Cerebellar nuclear complex (tissue), 1 donor: ENCODE data around the gene PDK3.
A peak's percentile ranks its signal among the peaks of the same experiment; 100 is the strongest.

Experiments
- DNase-seq, 2 experiments: peaks; one replicate each; lab custom pipeline; 2025; lab: John Stamatoyannopoulos, UW

Gene PDK3

DNA sequence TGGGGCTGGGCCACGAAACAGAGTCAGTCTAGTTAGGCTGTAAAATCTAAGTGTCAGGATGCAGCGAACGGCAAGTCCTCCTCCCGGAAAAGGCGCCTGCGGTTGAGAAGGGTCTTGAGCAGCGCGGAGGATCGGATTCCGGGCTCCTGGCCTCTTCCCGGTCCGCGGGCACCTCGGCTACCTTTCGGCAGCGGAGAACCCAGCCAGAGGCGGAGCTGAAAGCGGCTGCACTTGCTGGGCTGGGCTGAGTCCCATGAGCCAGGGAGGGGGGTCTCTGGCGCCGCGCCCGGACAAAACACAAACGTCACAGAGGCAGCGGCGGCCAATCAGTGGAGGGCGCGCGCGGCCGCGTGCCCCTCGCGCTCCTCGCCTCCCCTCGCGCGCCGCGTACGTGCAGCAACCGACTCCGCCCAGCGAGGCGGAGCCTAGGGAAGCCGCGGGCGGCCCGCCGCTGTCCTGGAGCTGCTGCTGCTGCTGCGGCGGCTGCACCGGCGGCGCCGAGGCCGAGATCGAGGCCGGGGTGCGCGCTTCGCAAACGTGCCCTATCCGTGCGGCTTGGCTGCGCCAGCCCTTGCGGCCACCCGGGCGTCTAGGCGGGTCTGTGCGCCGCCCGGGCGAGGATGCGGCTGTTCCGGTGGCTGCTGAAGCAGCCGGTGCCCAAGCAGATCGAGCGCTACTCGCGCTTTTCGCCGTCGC lies at the start of gene PDK3:
Gene PDK3 (plus strand): TSS at position 451 of the 696 bp plus-strand sequence. CDS start 170 bp downstream, at position 621.
- DNase-seq: peak; percentile 12 to 47

DNA sequence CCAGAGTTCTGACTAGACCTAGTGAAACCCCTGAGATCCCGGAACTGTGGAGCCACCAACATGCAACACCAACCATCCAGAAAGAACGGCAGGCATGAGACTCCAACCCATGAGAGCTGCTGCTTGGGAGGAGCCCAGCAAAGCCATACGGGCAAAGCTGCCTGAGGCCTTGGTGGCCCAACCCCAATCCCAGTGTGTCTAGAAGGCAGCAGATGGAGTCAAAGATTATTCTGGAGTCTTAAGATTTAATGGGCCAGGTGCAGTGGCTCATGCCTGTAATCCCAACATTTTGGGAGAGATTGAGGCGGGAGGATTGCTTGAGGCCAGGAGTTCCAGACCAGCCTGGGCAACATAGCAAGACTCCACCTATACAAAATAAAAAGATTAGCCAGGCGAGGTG lies 49.2 kb upstream of the PDK3 start:
- no peak for DNase-seq

DNA sequence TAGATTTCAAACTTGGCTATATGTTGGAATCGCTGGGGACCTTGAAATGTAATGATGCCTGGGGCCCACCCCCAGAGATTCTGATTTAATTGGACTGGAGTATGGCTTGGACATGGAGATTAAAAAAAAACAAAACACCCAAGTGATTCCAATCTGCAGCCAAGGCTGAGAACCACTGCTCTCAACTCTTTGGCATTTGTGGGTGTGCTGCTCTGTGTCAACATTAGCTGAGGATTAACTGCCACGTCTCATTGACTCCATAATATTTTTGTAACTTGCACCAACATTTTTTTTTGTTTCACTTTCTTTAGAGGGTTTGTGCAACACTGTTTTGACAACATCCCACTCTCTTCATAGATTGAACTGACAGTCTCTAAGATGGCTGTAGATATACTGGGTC lies 41.1 kb upstream of the PDK3 start:
- no peak for DNase-seq

DNA sequence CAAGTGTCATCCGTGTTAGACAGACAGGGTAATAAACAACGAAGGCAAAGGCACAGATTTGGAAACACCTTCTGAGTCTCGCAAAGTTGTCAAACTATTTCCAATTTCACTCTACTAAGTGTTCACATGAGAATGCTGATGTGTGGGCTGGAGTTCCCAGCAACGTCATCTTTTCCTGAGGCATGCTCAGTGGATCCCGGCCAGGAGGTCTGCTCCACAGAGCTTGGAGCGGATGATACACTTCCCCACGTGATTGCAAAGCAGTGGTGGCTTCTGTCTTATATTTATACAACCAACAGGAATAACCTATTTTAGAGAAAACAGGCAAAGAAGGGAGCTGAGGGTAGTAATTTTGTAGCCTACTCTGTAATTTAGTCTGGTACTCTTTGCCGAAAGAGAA lies 40.1 kb upstream of the PDK3 start:
- DNase-seq: no peak

DNA sequence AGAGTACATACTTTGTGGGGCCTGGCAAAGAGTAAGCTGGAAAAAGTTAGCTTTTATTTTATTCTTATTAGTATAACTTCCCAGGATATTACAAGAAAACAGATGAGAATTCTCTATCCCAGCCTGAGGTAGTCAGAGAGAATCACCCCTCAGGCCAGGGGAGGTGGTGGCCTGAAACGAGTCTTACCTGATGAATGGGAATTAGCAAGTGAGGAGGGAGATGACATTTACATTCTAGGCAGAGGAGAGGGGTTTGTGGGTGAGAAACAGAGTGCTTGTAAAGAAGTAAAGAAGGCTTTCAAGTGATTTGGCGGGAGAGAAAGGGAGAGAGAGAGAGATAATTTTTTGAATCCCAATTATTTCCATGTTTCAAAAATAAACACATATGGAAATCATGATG lies 39.3 kb upstream of the PDK3 start:
- DNase-seq: no peak

DNA sequence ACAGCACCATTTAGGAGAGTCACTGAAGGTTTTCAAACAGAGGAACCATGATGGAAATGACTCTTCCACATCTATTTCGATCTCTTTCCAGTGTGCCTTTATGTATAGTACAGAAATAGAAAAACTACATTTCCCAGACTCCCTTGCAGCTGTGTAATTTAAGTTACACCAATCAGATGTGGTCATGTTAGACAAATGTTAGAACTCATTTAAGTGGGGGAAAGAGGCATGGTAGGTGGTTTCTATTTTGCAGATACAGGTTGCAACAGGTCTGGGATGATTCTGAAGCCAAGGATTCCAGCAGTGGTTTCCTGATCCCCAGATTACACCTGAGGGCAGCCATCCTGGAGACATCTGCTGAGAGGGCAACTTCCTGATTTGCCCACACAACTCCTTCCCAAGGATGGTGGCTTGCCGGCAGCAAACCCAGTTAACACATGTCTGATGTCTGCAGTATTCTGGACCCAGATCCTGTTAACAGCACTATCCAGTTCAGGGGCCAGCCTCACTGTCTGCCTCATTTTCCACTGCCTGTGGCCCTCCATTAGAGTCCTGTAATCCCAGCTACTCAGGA lies 38.7 kb upstream of the PDK3 start:
- DNase-seq: no peak

DNA sequence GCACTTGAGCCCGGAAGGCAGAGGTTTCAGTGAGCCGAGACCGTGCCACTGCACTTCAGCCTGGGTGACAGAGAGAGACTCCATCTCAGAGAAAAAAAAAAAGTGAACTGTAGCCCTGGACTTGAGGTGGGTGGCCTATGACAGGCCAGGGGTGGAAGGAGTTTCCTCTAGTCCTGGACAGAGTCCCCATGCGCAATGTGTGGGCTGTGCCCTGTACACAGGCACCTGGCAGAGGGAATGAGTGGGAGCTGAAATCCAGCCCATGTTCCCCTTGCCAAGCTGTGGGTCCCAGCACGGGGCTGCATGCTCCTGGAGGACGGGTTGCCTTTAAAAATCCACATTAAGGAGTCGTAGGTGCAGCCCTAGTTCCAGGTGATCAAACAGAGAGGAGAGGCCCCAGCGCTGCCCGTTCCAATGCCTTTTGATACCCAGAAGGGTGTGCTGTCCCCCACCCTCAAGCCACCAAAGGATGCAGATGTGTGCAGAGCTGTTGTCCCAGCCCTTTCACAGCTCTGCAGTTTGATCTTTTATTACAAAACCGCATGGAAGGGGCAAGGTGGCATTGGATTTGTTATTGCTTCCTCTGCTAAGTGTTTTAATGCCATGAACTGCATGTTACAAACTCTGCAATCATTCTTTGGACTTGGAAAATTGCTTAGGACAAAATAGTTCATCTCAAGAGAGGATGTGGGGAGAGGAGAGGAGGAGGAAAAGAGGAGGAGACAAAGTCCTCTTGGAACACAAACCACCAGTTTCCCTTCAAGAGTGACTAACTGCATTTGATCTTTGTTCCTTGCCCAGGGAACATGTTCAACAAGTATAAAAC lies 38.0 kb upstream of the PDK3 start:
- DNase-seq: no peak

DNA sequence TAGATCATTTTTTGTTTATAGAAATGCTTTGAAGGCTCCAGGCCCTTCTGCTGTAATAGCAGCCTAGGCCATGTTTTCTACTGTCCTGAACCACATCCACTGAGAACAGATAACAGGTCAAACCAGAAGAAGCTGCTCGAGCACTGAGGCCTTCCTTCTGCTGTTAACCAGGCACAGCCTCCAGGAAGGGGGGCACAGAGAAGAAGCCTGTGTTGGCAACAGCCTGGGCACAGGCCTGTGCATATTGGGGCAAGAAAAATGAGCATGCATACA lies 37.4 kb upstream of the PDK3 start:
- DNase-seq: no peak

DNA sequence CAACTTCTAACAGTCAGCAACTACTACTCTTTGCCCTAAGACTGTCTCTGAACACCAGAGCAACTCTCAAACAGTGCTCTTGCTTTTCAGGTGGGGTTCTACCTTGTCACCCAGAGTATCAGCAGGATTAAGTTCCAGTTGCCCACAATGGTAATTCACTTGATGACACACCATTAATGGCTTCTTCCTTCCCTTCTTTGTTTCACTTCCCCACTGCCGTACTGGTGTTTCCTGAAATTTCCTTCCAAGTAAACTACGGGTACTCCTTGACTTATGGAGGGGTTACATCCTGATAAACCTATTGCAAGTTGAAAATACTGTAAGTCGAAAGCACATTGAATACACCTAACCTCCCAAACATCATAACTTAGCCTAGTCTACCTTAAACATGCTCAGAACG lies 36.6 kb upstream of the PDK3 start:
- no peak for DNase-seq

DNA sequence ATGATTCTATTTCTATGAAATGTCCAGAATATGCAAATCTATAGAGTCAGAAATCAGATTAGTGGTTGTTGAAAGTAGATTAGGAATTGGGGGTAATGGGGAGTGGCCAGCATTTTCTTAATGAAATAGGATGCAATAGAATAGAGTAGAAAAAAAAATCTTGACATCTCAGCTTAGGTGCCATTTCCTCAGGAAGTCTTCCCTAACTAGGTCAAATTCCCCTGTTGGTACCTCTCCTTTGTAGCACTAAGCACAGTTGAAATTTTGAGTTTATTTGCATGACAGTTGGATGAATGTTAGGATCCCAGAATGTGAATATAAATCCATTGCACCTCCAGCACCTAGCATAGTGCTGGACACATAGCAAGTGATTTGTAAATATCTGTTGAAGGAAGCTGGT lies 30.0 kb upstream of the PDK3 start:
- DNase-seq: no peak

DNA sequence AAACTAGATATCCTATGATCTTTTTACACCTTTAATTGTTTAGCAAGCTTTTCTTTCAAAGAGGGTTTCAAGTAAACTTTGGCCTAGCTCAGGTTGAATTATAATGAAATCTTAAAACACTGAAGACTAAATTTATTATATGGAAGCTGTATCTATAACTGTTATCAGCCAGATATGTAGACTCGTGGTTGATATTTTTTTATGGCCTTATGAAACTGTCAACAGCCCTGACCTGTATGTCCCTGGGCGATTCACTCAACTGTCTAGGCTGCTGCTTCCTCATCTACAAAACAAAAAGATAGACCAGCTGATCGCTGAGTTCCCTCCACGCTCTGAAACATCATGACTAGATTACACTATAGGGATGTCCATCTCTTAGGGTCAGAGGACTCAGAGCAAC lies 21.2 kb upstream of the PDK3 start:
- no peak for DNase-seq

DNA sequence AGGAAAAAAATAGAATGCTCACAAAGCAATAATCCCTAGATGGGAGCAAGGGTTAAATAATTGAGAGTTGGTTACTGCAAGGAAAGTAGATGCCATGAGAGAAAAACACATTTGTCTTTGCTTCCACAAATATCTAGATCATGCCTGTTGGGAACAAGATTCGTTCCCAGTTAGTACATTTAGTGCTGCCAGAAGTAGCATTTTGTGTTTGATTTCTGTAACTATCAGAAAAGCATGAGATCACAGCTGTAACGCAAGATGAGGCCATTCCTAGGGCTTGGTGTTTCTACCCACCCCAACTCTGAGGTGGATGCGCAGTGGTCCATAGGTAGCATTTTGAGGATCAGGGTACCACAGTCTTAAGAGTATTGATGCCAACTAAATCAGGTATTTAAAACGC lies 20.4 kb upstream of the PDK3 start:
- no peak for DNase-seq

DNA sequence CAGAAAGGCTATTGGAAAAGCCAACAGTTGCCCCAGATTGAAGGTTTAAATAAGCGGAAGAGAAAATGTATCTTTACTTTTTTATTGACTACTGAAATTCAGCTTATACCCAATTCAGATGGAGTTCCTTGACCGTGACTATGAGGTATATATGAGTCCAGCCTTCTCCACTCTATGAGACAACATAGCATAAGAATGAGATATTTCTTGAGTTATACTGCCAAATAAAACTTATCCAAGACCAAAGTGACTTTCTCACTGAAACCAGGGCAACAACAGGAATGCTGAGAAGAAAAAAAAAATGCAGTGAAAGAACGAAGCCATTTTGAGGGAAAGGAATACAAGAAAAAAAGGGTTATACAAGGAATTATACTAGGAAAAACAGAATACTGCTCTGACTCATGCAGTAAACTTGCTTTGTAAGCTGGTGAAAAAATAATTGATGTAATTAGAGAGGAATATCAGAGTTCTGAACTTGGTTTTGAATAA lies 16.3 kb upstream of the PDK3 start:
- no peak for DNase-seq

DNA sequence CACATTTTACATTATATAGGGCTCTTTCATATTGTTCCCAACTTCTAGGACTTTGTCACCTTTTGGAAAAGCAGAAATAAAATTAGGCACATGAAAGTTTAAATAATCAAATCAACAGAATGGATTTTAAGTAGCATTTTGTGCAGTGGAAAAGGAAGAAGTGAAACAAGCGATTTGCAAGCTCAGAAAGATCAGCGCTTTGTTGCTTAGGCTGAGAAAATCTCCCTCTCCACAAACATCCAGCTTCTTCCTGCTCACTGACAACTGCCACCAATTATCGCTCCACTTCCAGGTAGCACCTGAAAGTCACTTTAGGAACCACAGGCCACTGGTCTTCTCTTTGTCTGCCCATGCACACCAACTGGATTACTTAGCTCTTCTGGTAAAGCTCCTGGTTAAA lies 2.0 kb upstream of the PDK3 start:
- DNase-seq: no peak

DNA sequence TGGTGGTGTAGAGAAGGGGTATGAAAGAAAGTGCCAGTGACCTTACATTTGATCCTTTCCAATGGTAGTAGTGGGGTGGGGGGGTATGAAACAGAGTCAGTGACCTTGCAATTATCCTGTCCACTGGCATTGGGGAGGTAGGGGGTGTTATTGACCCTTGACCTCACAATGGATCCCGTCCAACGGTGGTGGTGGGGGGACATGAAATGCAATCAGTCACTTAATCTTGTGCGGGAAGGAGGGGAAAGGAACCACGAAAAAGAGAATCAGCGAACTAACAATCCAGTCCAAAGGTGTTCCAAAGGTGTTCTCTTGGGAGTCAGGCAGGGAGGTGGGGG lies 619 bp upstream of the PDK3 start:
- DNase-seq: no peak

DNA sequence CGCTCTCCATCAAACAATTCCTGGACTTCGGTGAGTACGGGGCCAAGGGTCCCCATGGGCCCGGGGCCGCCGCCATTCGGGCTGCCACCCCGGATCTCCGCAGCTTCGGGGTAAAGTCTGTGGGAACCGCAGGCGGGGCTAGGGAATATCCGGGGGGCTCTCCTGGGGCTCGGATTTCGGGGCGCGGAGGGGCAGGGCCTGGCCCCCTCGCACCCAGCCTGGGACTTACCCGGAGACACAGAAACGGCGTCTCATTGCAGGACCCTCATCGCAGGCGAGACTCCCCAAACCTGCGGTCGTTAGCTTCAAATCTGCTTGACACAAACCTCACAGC lies 413 bp downstream of the PDK3 start:
- no peak for DNase-seq

DNA sequence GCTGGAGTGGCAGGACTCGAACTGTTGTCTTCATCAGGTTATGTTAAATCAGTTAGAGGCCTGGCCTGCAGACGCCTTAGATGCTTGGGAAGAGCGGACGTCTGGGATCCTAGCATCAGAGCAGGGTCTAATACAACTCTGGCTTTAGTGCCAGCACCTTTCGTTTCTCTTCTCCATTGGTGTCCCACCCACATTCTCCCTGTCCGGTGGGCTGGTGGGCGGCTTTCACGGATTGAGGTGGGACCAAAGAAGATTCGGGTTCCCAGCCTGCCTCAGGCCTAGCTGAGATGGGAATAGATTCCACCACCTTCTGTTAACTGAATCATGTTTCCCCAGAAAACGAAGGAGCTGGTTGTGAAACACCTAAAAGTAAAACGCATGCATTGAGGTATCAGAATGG lies 939 bp downstream of the PDK3 start:
- no peak for DNase-seq

DNA sequence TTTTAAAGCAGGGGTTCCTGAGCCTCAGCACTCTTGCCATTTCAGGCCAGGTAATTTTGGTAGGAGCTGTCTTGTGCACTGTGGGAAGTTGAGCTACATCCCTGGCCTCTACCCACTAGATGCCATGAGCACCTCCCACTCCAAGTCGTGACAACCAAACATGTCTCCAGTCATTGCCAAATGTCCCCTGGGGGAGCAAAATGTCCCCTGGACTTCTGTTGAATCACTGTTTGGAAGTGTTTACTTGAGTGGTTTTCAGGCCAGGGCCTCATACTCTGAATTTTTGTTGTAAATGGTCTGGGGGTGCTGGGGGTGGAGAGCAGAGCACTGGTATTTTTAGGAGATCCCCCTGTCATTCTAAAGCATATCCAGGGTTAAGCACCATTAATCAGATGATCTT lies 3.2 kb downstream of the PDK3 start:
- DNase-seq: no peak

DNA sequence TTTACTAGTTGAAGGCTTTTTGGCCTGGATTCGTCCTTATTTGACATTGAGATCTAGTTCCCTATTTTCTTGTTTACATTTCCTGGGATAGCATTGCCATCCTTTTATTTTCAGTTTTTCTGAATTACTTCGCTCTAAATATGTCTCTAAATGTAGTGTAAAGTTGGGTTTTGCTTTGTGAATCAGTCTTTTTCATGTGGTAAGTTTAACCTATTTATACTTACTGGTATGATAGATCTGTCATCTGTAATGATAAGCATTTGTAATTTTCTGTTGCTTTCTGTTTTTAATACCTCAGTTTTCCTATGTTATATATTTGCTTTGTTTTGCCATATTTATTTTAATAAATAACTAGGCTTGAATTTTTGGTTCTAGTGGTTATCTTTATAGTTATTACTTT lies 6.7 kb downstream of the PDK3 start:
- no peak for DNase-seq

DNA sequence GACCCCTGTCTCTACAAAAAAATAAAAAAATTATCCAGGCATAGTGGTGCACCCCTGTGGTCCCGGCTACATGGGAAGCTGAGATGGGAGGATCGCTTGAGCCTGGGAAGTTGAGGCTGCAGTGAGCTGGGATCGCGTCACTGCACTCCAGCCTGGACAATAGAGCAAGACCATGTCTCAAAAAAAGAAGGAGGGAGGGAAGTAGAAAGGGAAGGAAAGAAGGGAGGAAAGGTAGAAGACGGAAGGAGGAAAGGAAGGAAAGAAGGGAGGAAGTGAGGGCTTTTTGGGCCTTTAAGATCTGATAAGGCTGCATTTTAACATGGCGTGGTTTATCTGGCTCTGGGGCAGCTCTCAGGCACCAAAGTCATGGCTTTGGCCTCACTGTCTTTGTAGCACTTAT lies 10.4 kb downstream of the PDK3 start:
- DNase-seq: no peak

DNA sequence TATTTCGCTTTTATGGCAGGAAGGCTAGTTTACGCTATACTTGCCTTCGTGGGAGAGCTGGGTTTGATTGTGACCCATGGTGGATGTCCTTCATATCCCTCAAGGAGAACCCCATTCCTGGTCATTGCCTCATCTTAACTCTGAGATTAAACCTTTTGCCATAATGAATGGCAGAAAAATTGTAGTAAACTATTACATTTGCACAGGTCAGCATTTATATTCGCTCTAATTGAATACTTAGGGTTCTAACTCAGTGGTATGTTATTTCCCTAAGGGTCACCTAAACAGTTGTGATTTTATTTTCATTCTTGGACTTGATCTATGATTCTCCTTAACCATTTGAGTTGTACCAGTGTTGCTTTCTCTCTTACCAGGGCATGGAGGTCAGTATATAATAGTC lies 13.4 kb downstream of the PDK3 start:
- no peak for DNase-seq

DNA sequence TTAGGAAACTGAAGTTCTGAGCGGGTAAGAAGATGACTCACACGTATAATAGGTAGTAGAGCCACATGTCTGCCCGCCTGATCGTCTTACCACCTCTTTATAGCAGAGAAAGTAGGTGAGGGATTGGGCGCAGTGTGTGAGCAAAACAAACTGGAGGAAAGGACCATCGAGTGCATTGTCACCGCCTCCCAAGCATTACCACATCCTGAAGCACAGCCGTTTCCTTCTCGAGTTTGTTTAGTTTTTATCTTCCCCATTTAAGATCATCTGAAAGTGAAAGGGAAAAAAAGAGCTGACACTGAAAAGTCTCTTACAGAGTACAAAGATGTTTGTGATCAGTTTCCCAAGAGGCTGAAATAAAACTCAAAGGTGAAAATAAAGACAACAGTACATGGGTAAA lies 14.8 kb downstream of the PDK3 start:
- no peak for DNase-seq

DNA sequence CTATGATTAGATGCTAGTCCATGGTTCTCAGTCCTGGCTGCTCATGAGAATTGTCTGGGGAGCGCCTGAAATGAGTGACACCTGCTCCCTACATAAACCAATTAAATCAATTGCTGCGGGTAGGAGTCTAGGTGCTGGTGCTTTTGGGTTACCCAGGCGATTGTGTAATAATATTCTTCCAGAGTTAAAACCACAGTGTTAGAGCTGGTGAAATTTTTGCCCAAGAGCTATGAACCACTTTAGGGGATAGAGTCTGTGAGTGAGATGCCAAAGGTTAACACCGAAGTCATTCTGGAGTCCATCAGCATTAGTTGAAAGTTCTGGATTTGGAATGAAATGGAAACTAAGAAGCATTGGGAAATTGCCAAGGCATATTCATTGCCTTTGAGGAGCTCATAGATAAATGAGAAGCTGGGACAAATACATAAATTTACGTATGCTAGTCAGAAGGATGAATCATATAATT lies 15.3 kb downstream of the PDK3 start:
- DNase-seq: no peak
